IMR-90 (cell line): ENCODE measurements around the gene SF3A1. TPM values are rescaled to one million over a fixed set of nuclear protein-coding genes. Genes with fewer than 3 reads are reported as not detected.

ENCODE experiments used
- ATAC-seq: fragments of 200-7000 bp; cut with Tn5 transposase; 2 replicates; pipeline ENCODE4 v1.9.1; 2020; ENCODE audit warnings: low read depth, mild to moderate bottlenecking, moderate library complexity
- BruUV-seq: library from RNA; stranded (reverse); fragments of 400-500 nt; replicated peaks from 2 replicates; lab custom pipeline; 2021; lab: Mats Ljungman, UMichigan
- CTCF ChIA-PET: fragments of 300-600 bp; formaldehyde crosslinking; extraction: SDS; loops from one replicate; lab custom pipeline; 2021; ENCODE audit warnings: antibody characterized with exemption; lab: Yijun Ruan, JAX
- POLR2A ChIA-PET: fragments of 300-600 bp; sonication (Branson Sonifier 250); formaldehyde crosslinking; loops from one replicate; lab custom pipeline; 2022; ENCODE audit warnings: antibody characterized with exemption; ENCODE audit not compliant: unreplicated experiment; lab: Charles Lee
- DNase-seq: peaks from one replicate; pipeline ENCODE4 v3.0.0; 2013
- H2AFZ ChIP-seq: replicated peaks from 2 replicates; pipeline ENCODE3; 2013; ENCODE audit warnings: low read length, mild to moderate bottlenecking; ENCODE audit not compliant: poor library complexity
- H2AK5ac ChIP-seq: 2 replicates; pipeline ENCODE4 v1.6.1; 2013; ENCODE audit warnings: low read depth, low read length, inconsistent platforms
- H2AK9ac ChIP-seq: replicated peaks from 2 replicates; pipeline ENCODE3; 2013; ENCODE audit warnings: mild to moderate bottlenecking, low read depth, low read length, moderate library complexity; ENCODE audit not compliant: poor library complexity
- H2BK120ac ChIP-seq: 2 replicates; pipeline ENCODE4 v1.6.1; 2013; ENCODE audit warnings: low read depth, low read length, inconsistent platforms
- H2BK15ac ChIP-seq: 3 replicates; pipeline ENCODE4 v1.6.1; 2013; ENCODE audit warnings: low read depth, low read length, inconsistent platforms
- H2BK20ac ChIP-seq: 2 replicates; pipeline ENCODE4 v1.6.1; 2013; ENCODE audit warnings: low read depth, mild to moderate bottlenecking, inconsistent platforms, low read length, moderate library complexity
- H2BK5ac ChIP-seq: 2 replicates; pipeline ENCODE4 v1.6.1; 2013; ENCODE audit warnings: mild to moderate bottlenecking, low read depth, low read length, inconsistent platforms; ENCODE audit not compliant: poor library complexity, severe bottlenecking
- H3K14ac ChIP-seq: replicated peaks from 2 replicates; pipeline ENCODE4 v1.6.1; 2013; ENCODE audit warnings: low read depth, low read length, inconsistent platforms
- H3K18ac ChIP-seq: 2 replicates; pipeline ENCODE4 v1.6.1; 2013; ENCODE audit warnings: low read depth, low read length, control low read depth
- H3K23ac ChIP-seq: 2 replicates; pipeline ENCODE4 v1.6.1; 2013; ENCODE audit warnings: low read depth, low read length, inconsistent platforms
- H3K27ac ChIP-seq: 2 replicates; pipeline ENCODE4 v1.5.1; 2013; ENCODE audit warnings: mild to moderate bottlenecking, control low read depth, low read length; ENCODE audit not compliant: insufficient read depth
- H3K27me3 ChIP-seq: 2 replicates; pipeline ENCODE4 v1.6.1; 2013; ENCODE audit warnings: low read length; ENCODE audit not compliant: control insufficient read depth, insufficient read depth
- H3K36me3 ChIP-seq: 2 replicates; pipeline ENCODE4 v1.6.1; 2013; ENCODE audit warnings: low read length, mixed read lengths; ENCODE audit not compliant: control insufficient read depth, insufficient read depth
- H3K4ac ChIP-seq: 2 replicates; pipeline ENCODE4 v1.6.1; 2013; ENCODE audit warnings: low read depth, low read length, inconsistent platforms
- H3K4me1 ChIP-seq: 2 replicates; pipeline ENCODE4 v1.6.1; 2013; ENCODE audit warnings: low read length, mixed read lengths; ENCODE audit not compliant: control insufficient read depth, insufficient read depth
- H3K4me2 ChIP-seq: 2 replicates; pipeline ENCODE4 v1.6.1; 2013; ENCODE audit warnings: low read depth, mild to moderate bottlenecking, control low read depth, low read length, moderate library complexity
- H3K4me3 ChIP-seq: 2 replicates; pipeline ENCODE4 v1.5.1; 2013; ENCODE audit warnings: low read depth, mild to moderate bottlenecking, control low read depth, low read length, moderate library complexity; ENCODE audit not compliant: insufficient read depth
- H3K56ac ChIP-seq: 2 replicates; pipeline ENCODE4 v1.6.1; 2013; ENCODE audit warnings: low read length, inconsistent platforms; ENCODE audit not compliant: insufficient read depth; ENCODE audit errors: extremely low read depth
- H3K79me1 ChIP-seq, 2 experiments: 2 replicates each; pipeline ENCODE4 v1.6.1; 2013; ENCODE audit warnings: low read length in 2 of 2, inconsistent platforms in 1 of 2, low read depth in 1 of 2
- H3K9ac ChIP-seq: 2 replicates; pipeline ENCODE4 v1.6.1; 2013; ENCODE audit warnings: low read depth, low read length, control low read depth
- H3K9me1 ChIP-seq: 2 replicates; pipeline ENCODE4 v1.6.1; 2013; ENCODE audit warnings: low read length, inconsistent platforms; ENCODE audit not compliant: insufficient read depth
- H3K9me3 ChIP-seq: 2 replicates; pipeline ENCODE4 v1.6.1; 2013; ENCODE audit warnings: low read length; ENCODE audit not compliant: control insufficient read depth, insufficient read depth
- H4K20me1 ChIP-seq: 2 replicates; pipeline ENCODE4 v1.6.1; 2013; ENCODE audit warnings: low read length, inconsistent platforms; ENCODE audit not compliant: insufficient read depth
- H4K5ac ChIP-seq: 2 replicates; pipeline ENCODE4 v1.6.1; 2013; ENCODE audit warnings: mild to moderate bottlenecking, low read depth, low read length, control low read depth
- H4K8ac ChIP-seq, 2 experiments: 2 replicates each; pipeline ENCODE4 v1.6.1; 2013; ENCODE audit warnings: low read depth in 2 of 2, low read length in 2 of 2, control low read depth in 1 of 2, inconsistent platforms in 1 of 2
- H4K91ac ChIP-seq: 2 replicates; pipeline ENCODE4 v1.6.1; 2013; ENCODE audit warnings: low read depth, low read length, inconsistent platforms; ENCODE audit not compliant: insufficient read depth
- BHLHE40 ChIP-seq: fragments of 150-350 bp; IDR thresholded peaks from 2 replicates; pipeline ENCODE4 v1.6.1; 2016; ENCODE audit warnings: mild to moderate bottlenecking, low read depth, low read length
- CEBPB ChIP-seq: IDR thresholded peaks from 2 replicates; pipeline ENCODE4 v1.6.1; 2012; ENCODE audit warnings: low read depth, low read length, improper control_type of control experiment
- CHD1 ChIP-seq: IDR thresholded peaks from 2 replicates; pipeline ENCODE4 v1.6.1; 2012; ENCODE audit warnings: low read depth, low read length, improper control_type of control experiment
- CTCF ChIP-seq: conservative IDR thresholded peaks from 2 replicates; pipeline ENCODE4 v1.5.1; 2012; ENCODE audit warnings: mild to moderate bottlenecking, low read depth, low read length, improper control_type of control experiment
- ELK1 ChIP-seq: fragments of 150-350 bp; IDR thresholded peaks from 2 replicates; pipeline ENCODE4 v1.6.1; 2016; ENCODE audit warnings: low read depth, mild to moderate bottlenecking, low read length, moderate library complexity, borderline replicate concordance
- FOS ChIP-seq: fragments of 150-350 bp; IDR thresholded peaks from 2 replicates; pipeline ENCODE4 v1.6.1; 2016; ENCODE audit warnings: low read depth, low read length
- MAFK ChIP-seq: IDR thresholded peaks from 2 replicates; pipeline ENCODE4 v1.6.1; 2012; ENCODE audit warnings: low read depth, low read length, improper control_type of control experiment
- MAZ ChIP-seq: IDR thresholded peaks from 2 replicates; pipeline ENCODE4 v1.6.1; 2012; ENCODE audit warnings: low read depth, mild to moderate bottlenecking, low read length, improper control_type of control experiment, moderate library complexity, borderline replicate concordance
- MXI1 ChIP-seq: IDR thresholded peaks from 2 replicates; pipeline ENCODE4 v1.6.1; 2012; ENCODE audit warnings: low read depth, mild to moderate bottlenecking, low read length, moderate library complexity, borderline replicate concordance
- RAD21 ChIP-seq: IDR thresholded peaks from 2 replicates; pipeline ENCODE4 v1.6.1; 2012; ENCODE audit warnings: low read length, improper control_type of control experiment
- RCOR1 ChIP-seq: IDR thresholded peaks from 2 replicates; pipeline ENCODE4 v1.6.1; 2012; ENCODE audit warnings: mild to moderate bottlenecking, low read length, improper control_type of control experiment; ENCODE audit not compliant: insufficient replicate concordance
- RFX5 ChIP-seq: IDR thresholded peaks from 2 replicates; pipeline ENCODE4 v1.8.0; 2012; ENCODE audit warnings: low read depth, mild to moderate bottlenecking, low read length, moderate library complexity
- SMC3 ChIP-seq: fragments of 150-350 bp; IDR thresholded peaks from 2 replicates; pipeline ENCODE4 v1.6.1; 2016; ENCODE audit warnings: low read depth, mild to moderate bottlenecking, antibody characterized with exemption, low read length, moderate library complexity
- USF2 ChIP-seq: fragments of 150-350 bp; IDR thresholded peaks from 2 replicates; pipeline ENCODE4 v1.6.1; 2017; ENCODE audit warnings: mild to moderate bottlenecking, antibody characterized with exemption, low read length, low read depth
- WGBS, 2 experiments: methylation state at CpG; one replicate each; pipeline versions ENCODE4 v1.1.5 to v1.1.7; 2013; ENCODE audit warnings: missing lambda C conversion rate in 2 of 2; ENCODE audit not compliant: insufficient read length in 1 of 2; ENCODE audit errors: extremely low coverage in 2 of 2; 5-methylcytosine and 5-hydroxymethylcytosine counted together
- dilution Hi-C: fragments of 300-500 bp; cut with HindIII; formaldehyde crosslinking; loops from one replicate; pipeline ENCODE4 v1.14.3; 2018; ENCODE audit warnings: low sequenced_read_pairs; ENCODE audit not compliant: unreplicated experiment
- in situ Hi-C: fragments of 300-500 bp; cut with MboI; formaldehyde crosslinking; loops from 3 replicates; pipeline ENCODE4 v1.14.3; 2019; ENCODE audit warnings: low sequenced_read_pairs, inconsistent platforms, mixed read lengths
- intact Hi-C: fragments of 100-400 bp; cut with micrococcal nuclease; formaldehyde crosslinking; loops from 2 replicates; pipeline ENCODE4 v1.10.0; 2022
- polyA plus RNA-seq, 3 experiments: library from polyadenylated mRNA; depleted of rRNA; stranded (reverse); fragments of >200 nt; gene quantifications; 2 replicates each; pipeline ENCODE4 v1.2.3, GENCODE V29; 2012; ENCODE audit warnings: low replicate concordance in 1 of 3
- total RNA-seq: library from RNA; depleted of rRNA; stranded (reverse); fragments of >200 nt; gene quantifications from 2 replicates; pipeline ENCODE4 v1.2.3, GENCODE V29; 2012

SF3A1 gene
- total and polyA plus RNA-seq, 2 of the 4 experiments (the other 2 are of a cell fraction) = 36.9 to 67.2 TPM

GRCh38 chr22:30324014-30324730, 32.5 kb downstream of the SF3A1 start:
- Histone ChIP-seq H3K23ac (peak overlapping the region; percentile 29; the same call in 1 of the 2 replicates), H4K5ac (no peak overlapping the region), H3K9me3 (no peaks in the 10 kb centered on the region), H3K36me3 (peaks cover 15% of the 10 kb centered on the region), H2BK120ac (no peak overlapping the region), H3K4me3 (no peak overlapping the region; the same call in 1 of the 2 replicates), H2BK15ac (no peak overlapping the region), H3K56ac (no peak overlapping the region), H3K4me2 (peak overlapping the region; percentile 97), H4K8ac (0 out of 4 replicates have a peak overlapping the region, but pooled peaks of 1 of the 2 experiments have one; percentile 3), H3K4me1 (peaks cover 26% of the 10 kb centered on the region), H4K20me1 (peaks cover 56% of the 10 kb centered on the region), H3K18ac (peak overlapping the region; percentile 9; the same call in 1 of the 2 replicates), H3K14ac (peak overlapping the region; percentile 70; the same call in 1 of the 2 replicates), H4K91ac (no peak overlapping the region), H3K27me3 (no peaks in the 10 kb centered on the region), H2AFZ (no peak overlapping the region), H3K4ac (peak overlapping the region; percentile 74), H3K9me1 (peaks cover 44% of the 10 kb centered on the region), H3K27ac (peak overlapping the region; percentile 2; the same call in 1 of the 2 replicates), H3K79me1 (peaks cover 34 to 72% of the 10 kb centered on the region in 2 experiments), H2AK5ac (peak overlapping the region; percentile 77), H2BK5ac (peak overlapping the region; percentile 33), H3K9ac (peak overlapping the region; percentile 48; the same call in 1 of the 2 replicates), H2AK9ac (peak overlapping the region; percentile 73), H2BK20ac (no peak overlapping the region)
- CTCF ChIA-PET = interaction anchor here (0.6 to 2.6 kb wide), 3 partner anchors 9 to 36 kb away, joined by 3 to 9 read pairs (median 3); partner anchors contain the start of gene CASTOR1
- WGBS, 2 experiments = 80% methylated on average over 1 of the region's 8 CpGs; no CpG with 5 or more reads in 1 of the 2 experiments
- no peak for ATAC-seq
- no TSS peak for BruUV-seq
- dilution Hi-C loops = no loop called here
- peak; percentile 47 for DNase-seq
- POLR2A ChIA-PET = no interaction called here
- in situ Hi-C loops = no loop called here
- intact Hi-C loops = no loop called here
- TF ChIP-seq SMC3 = no peak
- TF ChIP-seq RFX5 = no peak
- no peak for TF ChIP-seq ELK1
- TF ChIP-seq RCOR1 = no peak
- no peak for TF ChIP-seq MAZ
- no peak for TF ChIP-seq USF2
- no peak for TF ChIP-seq RAD21
- TF ChIP-seq CEBPB = no peak
- TF ChIP-seq BHLHE40 = no peak
- TF ChIP-seq CHD1 = no peak
- TF ChIP-seq FOS = no peak
- no peak for TF ChIP-seq MXI1
- no peak for TF ChIP-seq MAFK
- TF ChIP-seq CTCF = no peak
